GM21786 (cell line): ENCODE data around the gene TSEN15.
"Not testable (repeated sequence)": the region's sequence is repeated elsewhere in the genome, so short reads cannot be mapped to it uniquely, and the experiment has no call there.

Source experiments
- ATAC-seq: cut with Tn5 transposase; IDR thresholded peaks from one replicate; pipeline ENCODE4 v1.9.1; 2021; ENCODE audit not compliant: unreplicated experiment

TSEN15 gene

DNA sequence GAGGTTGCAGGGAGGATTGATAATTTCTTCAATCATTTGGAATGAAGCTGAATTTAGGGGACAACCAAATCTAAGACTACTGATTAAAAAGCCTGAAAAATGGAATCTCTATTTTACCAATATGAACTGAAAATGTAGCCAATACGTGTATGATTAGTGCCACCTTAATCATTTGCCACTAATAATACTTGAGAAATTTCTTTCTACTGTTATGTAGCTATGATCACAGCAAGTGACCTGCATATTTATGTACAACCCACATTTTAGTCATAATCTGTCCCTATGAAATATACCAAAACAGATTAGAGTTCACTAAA is 20.5 kb upstream of the TSEN15 start:
- ATAC-seq, result no peak

- ATAC-seq, result no peak
These were observed 20.0 kb upstream of the TSEN15 start for GRCh38 chr1:184031409-184032107.

DNA sequence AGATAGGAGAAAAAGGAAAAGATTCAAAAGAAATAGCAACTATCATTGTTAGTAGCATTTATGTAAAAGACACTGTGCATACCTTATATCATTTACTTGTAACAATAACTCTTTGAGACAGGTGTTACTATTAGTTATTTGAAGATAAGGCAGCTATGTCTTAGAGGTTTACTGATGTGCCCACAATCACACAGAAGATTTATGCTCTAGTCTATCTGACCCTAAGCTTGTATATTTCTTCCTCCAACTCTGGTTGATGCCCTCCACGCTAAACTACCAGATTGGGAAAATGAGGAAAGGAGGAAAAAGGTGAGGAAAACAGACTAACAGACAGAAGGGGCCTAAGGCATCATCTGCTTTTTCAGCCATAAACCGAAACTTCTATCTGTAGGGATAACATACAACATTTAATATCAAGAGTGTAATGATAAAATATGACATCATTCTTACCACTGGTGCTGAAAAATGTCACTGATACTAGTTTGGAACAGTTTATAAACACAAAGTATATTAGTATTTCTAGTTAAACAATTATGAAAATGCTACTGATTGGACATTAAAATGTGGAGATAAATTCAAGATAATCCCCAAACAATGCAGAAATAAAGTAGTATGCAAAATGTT is 19.1 kb upstream of the TSEN15 start:
- no peak for ATAC-seq

- no peak for ATAC-seq
These were observed 18.6 kb upstream of the TSEN15 start for GRCh38 chr1:184032930-184033418.

- no peak for ATAC-seq
These were observed 17.8 kb upstream of the TSEN15 start for GRCh38 chr1:184033711-184034167.

DNA sequence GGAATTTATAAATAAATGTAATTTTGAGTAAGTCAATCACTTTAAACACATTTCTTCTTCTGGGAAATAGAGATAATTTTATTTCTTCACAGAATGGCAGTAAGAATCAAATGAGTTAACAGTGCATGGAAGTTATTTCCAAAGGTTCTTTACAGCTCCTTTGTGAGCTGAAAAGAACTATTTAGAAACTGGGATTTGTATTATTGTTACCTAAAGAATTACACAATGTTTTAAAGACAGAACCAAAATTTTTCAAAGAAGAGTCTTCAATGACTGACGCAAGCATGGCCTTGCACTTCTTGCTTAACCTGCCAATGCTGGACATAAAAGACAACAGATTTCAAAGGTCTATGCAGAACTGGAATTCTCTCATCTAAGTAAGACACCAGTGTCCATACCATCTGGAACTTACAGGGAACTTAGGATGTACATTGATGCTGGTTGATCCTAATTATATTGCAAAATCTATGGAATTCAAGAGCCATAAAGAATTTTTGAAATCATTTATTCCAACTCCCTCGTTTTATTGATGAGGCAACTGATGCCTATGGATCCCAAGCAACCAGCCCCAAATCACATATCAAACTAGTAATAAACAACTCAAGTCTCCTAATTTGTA is 16.7 kb upstream of the TSEN15 start:
- ATAC-seq, result no peak

GRCh38 chr1:184035719-184036516 is 15.6 kb upstream of the TSEN15 start:
- ATAC-seq, result no peak

DNA sequence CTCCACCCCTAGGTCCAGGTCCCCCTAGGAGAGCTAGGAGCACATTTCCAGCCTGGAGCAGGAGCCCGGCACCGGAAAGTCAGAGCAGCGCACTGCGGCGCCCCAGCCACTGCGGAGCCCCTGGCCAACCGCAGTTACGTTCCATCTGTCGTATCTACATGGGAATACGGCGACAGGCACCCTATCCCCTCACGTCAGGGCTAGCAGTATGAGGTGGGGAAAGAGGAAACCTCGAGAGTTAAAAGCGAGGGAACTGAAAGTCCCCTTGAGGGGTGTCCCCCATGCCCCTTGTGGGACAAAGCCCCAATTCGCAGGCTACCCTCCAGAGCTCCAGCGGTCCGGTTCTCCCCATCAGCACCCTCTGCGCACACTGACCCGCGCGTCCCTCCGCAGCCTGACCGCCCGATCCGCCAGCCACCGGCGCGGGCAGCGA is 15.0 kb upstream of the TSEN15 start:
- no peak for ATAC-seq

DNA sequence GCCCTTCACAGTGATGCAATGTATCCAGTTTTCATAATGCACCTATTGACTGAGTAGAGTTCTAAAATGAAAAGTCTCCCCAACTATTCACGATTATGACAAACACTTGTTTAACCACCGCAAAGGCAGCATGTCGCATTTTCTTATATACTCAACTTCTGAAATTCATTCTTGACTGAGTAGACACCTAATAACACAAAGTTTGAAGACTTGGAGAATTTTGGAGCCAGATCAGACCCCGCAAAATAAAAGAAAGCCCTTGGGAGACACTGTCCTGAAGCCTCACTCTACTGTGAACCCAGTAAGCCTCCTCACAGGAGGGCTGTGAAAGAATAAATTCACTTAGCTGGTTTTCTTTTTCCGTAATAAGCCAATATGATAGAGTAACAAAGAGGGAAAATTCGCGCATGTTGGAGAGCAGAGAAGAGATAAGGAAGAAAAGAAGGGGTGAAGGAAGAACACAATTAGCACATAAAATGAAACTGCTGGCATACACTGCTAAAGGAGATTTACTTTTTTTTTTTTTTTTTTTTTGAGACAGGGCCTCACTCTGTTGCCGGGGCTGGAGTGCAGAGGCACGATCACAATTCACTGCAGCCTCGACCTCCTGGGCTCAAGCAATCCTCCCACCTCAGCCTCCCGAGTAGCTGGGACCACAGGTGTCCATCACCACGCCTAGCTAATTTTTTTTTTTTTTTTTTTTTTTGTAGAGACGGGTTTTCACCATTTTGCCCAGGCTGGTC is 13.5 kb upstream of the TSEN15 start:
- ATAC-seq, result no peak

DNA sequence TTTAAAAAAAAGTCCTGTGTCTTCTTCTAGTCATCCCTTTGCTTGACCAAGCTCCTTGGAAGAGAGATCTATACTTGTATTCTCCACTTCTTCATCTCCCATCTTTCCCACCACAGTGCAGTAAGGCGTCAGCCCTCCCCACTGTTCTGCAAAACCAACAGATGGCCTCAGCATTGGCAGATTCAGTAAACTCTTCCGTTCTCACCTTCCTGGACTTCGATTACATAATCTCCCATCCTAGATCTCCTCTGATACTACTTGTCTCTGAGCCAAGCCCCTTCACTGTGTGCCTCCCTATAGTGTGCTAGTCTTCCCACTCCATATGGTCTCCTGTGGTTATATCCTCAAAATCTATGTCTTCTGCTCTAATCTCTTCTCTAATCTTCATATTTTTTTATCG is 12.4 kb upstream of the TSEN15 start:
- no peak for ATAC-seq

DNA sequence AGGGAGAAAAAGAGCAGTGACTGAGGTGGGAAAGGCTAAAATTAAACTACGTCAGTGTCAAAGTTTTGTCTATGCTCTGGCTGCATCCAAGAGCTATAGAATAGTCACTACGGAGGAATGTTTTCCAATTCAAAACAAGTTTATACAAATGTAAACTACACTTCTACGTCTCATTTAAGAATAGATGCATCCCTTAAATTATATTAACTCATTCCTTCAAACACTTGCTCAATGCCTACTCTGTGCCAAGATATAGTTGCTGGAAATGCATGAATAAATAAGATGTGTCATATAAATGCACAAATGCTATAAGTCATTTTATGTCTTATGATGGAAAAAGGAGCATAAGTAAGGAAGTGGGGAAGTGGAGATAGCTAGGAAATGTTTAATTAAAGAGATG is 9.8 kb upstream of the TSEN15 start:
- no peak for ATAC-seq

GRCh38 chr1:184043315-184043714 is 8.2 kb upstream of the TSEN15 start:
- ATAC-seq, result not testable (repeated sequence)

DNA sequence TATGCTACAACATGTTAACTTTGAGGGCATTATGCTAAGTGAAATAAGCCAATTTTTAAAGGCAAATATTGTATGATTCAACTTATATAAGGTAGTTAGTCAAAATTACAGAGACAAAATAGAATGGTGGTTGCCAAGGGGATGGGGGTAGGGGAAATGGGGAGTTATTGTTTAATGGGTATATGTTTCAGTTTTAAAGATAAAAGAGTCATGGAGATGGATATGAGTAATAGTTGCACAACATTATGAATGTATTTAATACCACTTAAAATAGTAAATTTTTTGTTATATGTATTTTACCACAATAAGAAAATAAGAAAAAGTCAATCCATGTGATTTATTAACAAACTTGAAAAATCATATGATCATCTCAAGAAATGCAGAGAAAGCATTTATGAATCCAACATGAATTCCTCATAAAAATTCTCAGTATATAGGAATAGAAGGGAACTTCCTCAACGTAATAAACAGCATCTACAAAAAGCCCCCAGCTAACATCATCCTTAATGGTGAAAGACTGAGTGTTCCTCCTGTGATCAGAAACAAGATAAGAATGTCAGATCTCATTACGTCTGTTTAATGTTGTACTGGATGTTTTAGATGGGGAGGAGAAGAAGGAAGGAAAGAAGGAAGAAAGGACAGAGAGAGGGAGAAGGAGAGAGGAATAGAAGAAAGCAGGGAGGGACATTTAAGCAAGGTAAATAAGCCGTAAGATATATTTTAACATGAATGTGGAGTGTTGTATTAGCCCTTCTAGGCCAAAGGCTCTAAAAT is 6.7 kb upstream of the TSEN15 start:
- ATAC-seq, result no peak

DNA sequence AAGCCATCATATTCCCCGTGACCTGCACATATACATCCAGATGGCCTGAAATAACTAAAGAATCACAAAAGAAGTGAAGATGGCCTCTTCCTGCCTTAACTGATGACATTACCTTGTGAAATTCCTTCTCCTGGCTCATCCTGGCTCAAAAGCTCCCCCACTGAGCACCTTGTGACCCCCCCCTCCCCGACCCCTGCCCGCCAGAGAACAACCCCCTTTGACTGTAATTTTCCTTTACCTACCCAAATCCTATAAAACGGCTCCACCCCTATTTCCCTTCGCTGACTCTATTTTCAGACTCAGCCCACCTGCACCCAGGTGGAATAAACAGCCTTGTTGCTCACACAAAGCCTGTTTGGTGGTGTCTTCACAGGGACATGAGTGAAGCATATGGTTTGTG is 4.0 kb upstream of the TSEN15 start:
- ATAC-seq, result not testable (repeated sequence)

DNA sequence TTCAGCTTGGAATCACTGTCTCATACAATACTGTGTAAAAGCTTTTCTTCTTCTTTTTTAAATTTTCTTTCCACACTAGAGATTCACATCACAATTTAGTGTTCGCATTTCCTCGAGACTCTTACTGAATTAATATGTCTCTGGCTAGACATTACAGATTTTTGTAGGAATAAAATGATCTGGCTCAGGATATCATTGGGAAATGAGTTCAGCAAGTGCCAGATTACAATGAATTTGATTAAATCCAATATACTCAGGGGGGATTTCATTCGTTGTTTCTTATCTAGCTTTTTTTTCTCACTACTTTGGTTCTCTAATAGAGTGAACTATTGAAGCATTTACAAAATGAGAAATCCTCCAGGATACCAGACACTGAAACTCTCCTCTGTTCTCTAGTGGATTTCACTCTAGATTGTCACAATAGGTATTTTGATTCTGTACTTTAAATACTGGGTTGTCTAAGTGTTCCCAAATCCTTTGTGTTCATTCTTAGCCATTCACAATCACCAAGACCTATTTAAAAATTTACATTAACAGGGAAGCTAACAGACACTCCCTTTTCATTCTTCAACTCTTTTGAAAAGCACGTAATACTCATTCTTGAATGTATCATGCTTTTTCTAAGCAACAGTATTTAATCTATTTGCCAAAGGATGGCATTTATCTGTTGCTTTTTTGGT is 2.8 kb upstream of the TSEN15 start:
- ATAC-seq, result no peak

DNA sequence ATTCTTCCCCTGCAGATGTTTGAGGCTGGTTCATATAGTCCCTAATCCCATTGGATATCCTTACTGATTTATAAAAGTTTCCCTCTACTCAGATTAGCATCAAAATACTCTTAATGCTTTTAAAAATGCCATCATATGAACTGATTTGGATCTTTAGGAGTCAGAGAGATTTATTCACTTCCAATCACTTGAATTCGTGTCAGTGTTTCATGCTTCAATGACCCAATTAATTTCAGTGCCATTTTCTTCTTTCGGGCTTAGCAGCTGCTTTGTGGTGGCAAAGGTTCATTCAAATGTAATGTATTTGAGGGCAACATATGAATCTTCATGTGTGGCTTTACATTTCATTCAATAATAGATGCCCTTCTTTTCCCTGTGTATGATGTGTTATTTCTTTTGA is 2.2 kb upstream of the TSEN15 start:
- ATAC-seq, result no peak

DNA sequence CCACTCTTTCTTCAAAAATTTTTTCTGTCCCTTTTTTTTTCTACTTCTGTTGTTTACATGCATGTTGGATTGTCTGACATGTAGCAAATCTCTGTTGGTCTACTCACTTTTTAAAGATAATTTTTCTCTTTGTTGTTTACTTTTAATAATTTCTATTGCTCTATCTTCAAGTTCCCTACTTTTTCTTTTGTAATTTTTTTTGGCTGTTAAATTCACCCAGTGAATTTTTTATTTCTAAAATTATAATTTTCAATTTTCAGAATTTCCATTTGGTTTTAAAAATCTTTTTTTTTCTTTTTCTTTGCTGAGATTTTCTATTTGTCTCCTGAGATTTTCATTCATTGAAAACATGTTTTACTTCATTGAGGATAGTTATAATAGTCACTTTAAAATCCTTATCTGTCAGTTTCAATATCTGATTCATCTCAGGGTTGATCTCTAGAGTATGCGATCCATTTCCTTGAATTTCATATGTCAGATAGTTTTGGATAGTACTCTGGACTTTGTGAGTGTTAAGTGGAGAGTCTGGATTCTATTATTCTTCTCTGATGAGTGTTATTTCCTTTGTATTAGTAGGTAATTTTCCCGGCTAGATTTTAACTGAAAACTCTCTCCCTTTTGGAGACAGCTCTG is 1.6 kb upstream of the TSEN15 start:
- ATAC-seq, result no peak

DNA sequence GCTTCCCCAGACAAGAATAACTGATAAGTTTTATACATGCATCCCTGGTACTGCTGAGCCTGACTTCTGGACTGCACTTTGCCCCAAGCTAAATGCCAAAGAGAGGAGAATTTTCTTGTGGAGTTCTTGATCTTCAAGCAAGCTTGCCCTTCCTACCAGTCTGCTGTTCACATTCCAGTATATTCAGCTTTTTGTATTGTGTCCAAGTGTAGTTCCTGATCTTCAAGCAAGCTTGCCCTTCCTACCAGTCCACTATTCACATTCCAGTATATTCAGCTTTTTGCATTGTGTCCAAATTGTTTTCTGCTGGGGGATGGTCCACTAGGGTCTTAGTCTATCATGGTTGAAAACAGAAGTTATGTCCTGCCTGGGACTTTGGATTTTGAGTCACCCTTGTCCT is 894 bp upstream of the TSEN15 start:
- no peak for ATAC-seq

- no peak for ATAC-seq
These were observed 419 bp upstream of the TSEN15 start for GRCh38 chr1:184051138-184051484.
